ENCODE data around the gene PACSIN2. TPM values are rescaled to one million over a fixed set of nuclear protein-coding genes. Genes with fewer than 3 reads are reported as not detected.

Gene PACSIN2
- total RNA-seq, 5 donors from 2014 or later (not counting 1 experiment from before 2014, with no cell fraction given), result 25.9 to 49.0 (median 40.4) TPM

- peaks cover 45% of the 10 kb centered on the region for H3K36me3 Mint-ChIP-seq
- ChIA-PET POLR2A (interaction anchor here in 1 of 2 donors (0.6 kb wide), 1 partner anchor 44 kb away, joined by 3 read pairs; no protein-coding TSS in a partner anchor), CTCF (no interaction called here)
- Histone ChIP-seq H3K4me3 (ENCODE audit: control insufficient read depth in 1 of 2, extremely low read depth in 1 of 2, low read length in 1 of 2) (no peak overlapping the region), H3K36me3 (ENCODE audit: control insufficient read depth in 2 of 2, extremely low read depth in 1 of 2, insufficient read depth in 1 of 2, low read length in 1 of 2) (peaks cover 9 to 28% of the 10 kb centered on the region in 2 donors), H3K4me1 (ENCODE audit: control insufficient read depth in 1 of 2, extremely low read depth in 1 of 2, insufficient read depth in 2 of 2, low read length in 2 of 2) (peaks cover 0 to 2% of the 10 kb centered on the region in 2 experiments), H3K27me3 (replicated peaks in 1 of 2; ENCODE audit: control insufficient read depth in 2 of 2, extremely low read depth in 1 of 2, insufficient read depth in 2 of 2, low read length in 1 of 2) (no peaks in the 10 kb centered on the region), H3K27ac (ENCODE audit: low read length) (no peak overlapping the region), H3K9me3 (no peaks in the 10 kb centered on the region)
- no peak for DNase-seq
- H3K27ac Mint-ChIP-seq, result no peak overlapping the region
- no peaks in the 10 kb centered on the region for H3K4me1 Mint-ChIP-seq
- no peak overlapping the region for H3K4me3 Mint-ChIP-seq
- WGBS (ENCODE audit: insufficient coverage), result no CpG with 5 or more reads among the region's 3 CpGs
- no peak for ATAC-seq (replicated peaks in 1 of 4)
- no peaks in the 10 kb centered on the region for H3K27me3 Mint-ChIP-seq
- H3K9me3 Mint-ChIP-seq, result peaks cover 0 to 6% (median 5%) of the 10 kb centered on the region in 3 donors
Observed at GRCh38 chr22:42821386-42821785, 193.6 kb downstream of the PACSIN2 start.

- ChIA-PET CTCF (no interaction called here), POLR2A (no interaction called here)
- no peaks in the 10 kb centered on the region for H3K4me1 ChIP-seq (ENCODE audit: control insufficient read depth in 1 of 2, extremely low read depth in 1 of 2, insufficient read depth in 2 of 2, low read length in 2 of 2)
- no peak overlapping the region for H3K27ac ChIP-seq (ENCODE audit: low read length)
- H3K9me3 Mint-ChIP-seq, result peaks cover 0 to 6% (median 5%) of the 10 kb centered on the region in 3 donors
- peak in 1 of 35 experiments; percentile 51 for DNase-seq
- H3K36me3 Mint-ChIP-seq, result peaks cover 51% of the 10 kb centered on the region
- H3K9me3 ChIP-seq, result no peaks in the 10 kb centered on the region
- WGBS (ENCODE audit: insufficient coverage), result 86% methylated on average over 7 of the region's 9 CpGs
- ATAC-seq (replicated peaks in 1 of 4), result no peak
- no peak overlapping the region for H3K27ac Mint-ChIP-seq
- no peaks in the 10 kb centered on the region for H3K27me3 ChIP-seq (replicated peaks in 1 of 2; ENCODE audit: control insufficient read depth in 2 of 2, extremely low read depth in 1 of 2, insufficient read depth in 2 of 2, low read length in 1 of 2)
- no peaks in the 10 kb centered on the region for H3K4me1 Mint-ChIP-seq
- peaks cover 9 to 31% of the 10 kb centered on the region in 2 donors for H3K36me3 ChIP-seq (ENCODE audit: control insufficient read depth in 2 of 2, extremely low read depth in 1 of 2, insufficient read depth in 1 of 2, low read length in 1 of 2)
- H3K4me3 ChIP-seq (ENCODE audit: control insufficient read depth in 1 of 2, extremely low read depth in 1 of 2, low read length in 1 of 2), result no peak overlapping the region
- no peaks in the 10 kb centered on the region for H3K27me3 Mint-ChIP-seq
- no peak overlapping the region for H3K4me3 Mint-ChIP-seq
Observed at GRCh38 chr22:42820045-42820763, 194.7 kb downstream of the PACSIN2 start.

Other genes starting within 250 kb of the PACSIN2 start
- gene ARFGAP3, start 157.9 kb downstream of the PACSIN2 start, total RNA-seq, result 10 to 100 TPM; 25.7 to 32.5 (median 30.2) TPM
- 1 to 10 TPM; 5.6 to 9.0 (median 6.9) TPM for gene TTLL1, start 74.2 kb upstream of the PACSIN2 start, total RNA-seq
- 1 to 10 TPM; 2.0 to 3.2 (median 2.7) TPM for gene BIK, start 95.6 kb upstream of the PACSIN2 start, total RNA-seq
- gene MCAT, start 128.2 kb upstream of the PACSIN2 start, total RNA-seq, result 10 to 100 TPM in 3 of 5 donors, 1 to 10 TPM in 2; 6.5 to 13.3 (median 10.6) TPM
- 100 to 1,000 TPM in 3 of 5 donors, 10 to 100 TPM in 2; 50.2 to 128 (median 101) TPM for gene TSPO, start 136.4 kb upstream of the PACSIN2 start, total RNA-seq
- gene TTLL12, start 172.0 kb upstream of the PACSIN2 start, total RNA-seq, result 10 to 100 TPM; 17.1 to 38.1 (median 33.8) TPM

Data from T-cell (primary cell).